ENCODE results near the gene OR5H14. TPM values are rescaled to one million over a fixed set of nuclear protein-coding genes. Genes with fewer than 3 reads are reported as not detected.

The OR5H14 gene
- not detected in 2 replicates for total RNA-seq

DNA sequence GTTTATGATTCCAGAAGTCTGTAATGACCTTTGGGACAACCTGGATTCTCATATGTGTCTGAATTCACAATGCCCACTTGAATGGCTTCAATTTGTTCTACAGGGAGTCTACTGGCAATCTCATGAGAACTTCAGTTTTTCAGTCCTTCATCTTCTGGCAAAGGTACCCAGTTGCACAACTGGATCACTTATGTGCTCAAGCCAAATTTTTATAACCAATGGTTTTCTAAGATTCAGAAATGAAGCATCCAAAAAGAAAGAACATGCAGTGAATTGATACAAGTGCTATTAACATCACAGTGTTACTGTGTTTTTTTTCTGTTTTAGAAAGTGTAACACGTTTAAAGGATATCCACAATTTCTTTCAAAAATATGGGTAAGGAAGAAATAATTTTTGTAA, at the start of gene OR5H14:
Gene OR5H14 (plus strand): TSS at position 301 of the 400 bp plus-strand sequence. CDS start 1,907 bp downstream, outside the sequence.

GRCh38 chr3:98130421-98130820, 16.9 kb upstream of the OR5H14 start, which contains the start of gene OR5H1:
Gene OR5H1, plus strand, starts transcription at chr3:98130721. Its CDS starts 1,977 bp downstream, at chr3:98132698.

GRCh38 chr3:98166396-98166795, 19.1 kb downstream of the OR5H14 start, which contains the start of gene OR5H15:
Gene OR5H15, plus strand, starts transcription at chr3:98166696. Its CDS starts 2,004 bp downstream, at chr3:98168700.

Other genes starting within 250 kb of the OR5H14 start
- gene RIOX2, start 175.0 kb upstream of the OR5H14 start, total RNA-seq, result 24.1 and 35.6 TPM in 2 replicates
- gene GABRR3, start 112.2 kb upstream of the OR5H14 start, total RNA-seq, result not detected in 2 replicates
- not detected in 2 replicates for gene OR5AC2, start 60.3 kb upstream of the OR5H14 start, total RNA-seq
- gene OR5H1, start 16.8 kb upstream of the OR5H14 start, total RNA-seq, result not detected in 2 replicates
- gene OR5H15, start 19.2 kb downstream of the OR5H14 start, total RNA-seq, result not detected in 2 replicates
- gene OR5H6, start 116.8 kb downstream of the OR5H14 start, total RNA-seq, result not detected in 2 replicates
- gene OR5H2, start 135.0 kb downstream of the OR5H14 start, total RNA-seq, result not detected in 2 replicates
- gene OR5K4, start 206.4 kb downstream of the OR5H14 start, total RNA-seq, result not detected in 2 replicates
- not detected in 2 replicates for gene OR5K3, start 243.2 kb downstream of the OR5H14 start, total RNA-seq

Data from placental pericyte (primary cell).